ENCODE data around the gene DGKA.
A peak's percentile ranks its signal among the peaks of the same experiment; 100 is the strongest.

Gene DGKA

DNA sequence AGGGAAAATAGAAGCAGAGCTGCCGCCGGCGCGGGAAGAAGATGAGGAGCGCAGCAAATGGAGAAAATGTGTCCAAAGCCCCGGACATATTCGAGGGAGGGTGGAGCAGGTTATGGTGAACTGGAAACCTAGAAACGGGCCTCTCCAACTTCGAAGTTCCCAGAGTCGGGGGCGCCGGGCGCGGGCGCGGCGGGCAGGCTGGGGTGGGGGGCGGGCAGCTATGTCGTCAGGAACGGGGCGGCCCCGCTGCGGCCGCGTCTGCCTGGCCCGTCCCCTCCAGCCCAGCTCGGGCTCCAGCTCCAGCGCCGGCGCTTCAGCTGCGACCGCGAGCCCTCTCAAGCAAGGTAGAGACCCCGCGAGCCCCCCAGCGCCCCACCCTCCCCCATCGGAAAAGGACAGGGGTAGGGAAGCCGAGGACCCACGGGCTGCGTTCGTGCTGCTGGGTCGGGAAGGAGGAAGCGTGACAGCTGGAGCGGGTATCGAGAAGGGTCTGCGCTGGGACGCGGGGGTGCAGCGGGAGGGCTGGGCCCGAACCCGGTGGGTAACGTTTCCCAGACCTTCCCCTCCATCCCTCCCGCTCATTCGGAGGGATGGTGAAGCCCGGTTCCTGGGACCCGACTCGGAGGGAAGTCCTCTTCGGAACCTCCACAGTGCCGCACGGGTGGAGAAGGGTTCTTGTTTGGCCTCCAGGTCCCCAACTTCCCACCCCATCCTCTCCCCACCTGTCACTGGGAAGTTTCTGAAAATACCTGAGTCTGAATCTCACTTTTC is 1.0 kb downstream of the DGKA start:
- DNase-seq (ENCODE audit: low spot score), result peak; percentile 7

DNA sequence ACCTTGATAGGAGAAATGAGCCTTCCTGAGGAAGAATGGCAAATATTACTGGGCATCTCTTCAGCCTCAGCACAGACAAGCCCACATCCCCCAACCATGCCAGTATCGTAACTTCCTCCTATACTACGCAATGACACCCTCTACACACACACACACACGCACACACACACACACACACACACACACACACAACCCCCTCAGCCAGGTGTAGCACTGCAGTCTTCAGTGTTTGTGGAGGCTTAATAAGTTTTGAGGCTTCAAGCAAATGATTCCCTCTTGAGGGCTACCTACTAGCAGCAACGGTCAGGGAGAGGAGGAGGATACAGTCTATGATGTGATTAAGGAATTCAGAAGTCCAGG is 1.6 kb downstream of the DGKA start:
- DNase-seq (ENCODE audit: low spot score), result peak; percentile 10

DNA sequence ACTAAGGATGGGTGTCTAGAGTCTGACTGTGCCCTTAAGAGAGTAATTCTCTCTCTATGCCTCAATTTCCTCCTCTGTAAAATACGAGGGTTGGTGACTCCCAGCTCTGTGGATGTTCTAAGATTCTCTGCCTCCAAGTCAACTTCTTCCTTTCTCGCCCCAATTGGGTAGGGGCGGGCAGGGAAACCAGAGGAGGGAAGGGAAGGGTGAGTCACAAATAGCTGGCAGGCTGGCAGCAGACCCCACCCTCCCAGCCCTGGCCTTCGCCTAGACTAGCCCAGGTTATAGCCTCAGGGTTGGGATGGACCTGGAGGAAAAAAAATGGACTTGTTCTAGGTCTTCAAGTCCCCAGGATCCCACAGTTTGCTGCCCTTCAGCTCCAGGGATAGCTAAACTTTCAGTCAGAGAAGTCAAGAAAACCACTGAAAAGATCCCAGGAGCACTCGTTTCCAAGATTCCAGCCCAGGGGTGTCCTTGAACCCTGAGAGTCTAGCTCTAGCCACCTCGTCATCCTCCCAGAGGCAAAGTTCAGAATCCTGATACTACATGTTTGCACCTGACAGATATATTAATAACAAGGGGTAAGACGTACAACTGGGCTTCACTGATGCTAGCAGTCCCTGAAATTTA is 2.3 kb downstream of the DGKA start:
- DNase-seq (ENCODE audit: low spot score), result no peak

DNA sequence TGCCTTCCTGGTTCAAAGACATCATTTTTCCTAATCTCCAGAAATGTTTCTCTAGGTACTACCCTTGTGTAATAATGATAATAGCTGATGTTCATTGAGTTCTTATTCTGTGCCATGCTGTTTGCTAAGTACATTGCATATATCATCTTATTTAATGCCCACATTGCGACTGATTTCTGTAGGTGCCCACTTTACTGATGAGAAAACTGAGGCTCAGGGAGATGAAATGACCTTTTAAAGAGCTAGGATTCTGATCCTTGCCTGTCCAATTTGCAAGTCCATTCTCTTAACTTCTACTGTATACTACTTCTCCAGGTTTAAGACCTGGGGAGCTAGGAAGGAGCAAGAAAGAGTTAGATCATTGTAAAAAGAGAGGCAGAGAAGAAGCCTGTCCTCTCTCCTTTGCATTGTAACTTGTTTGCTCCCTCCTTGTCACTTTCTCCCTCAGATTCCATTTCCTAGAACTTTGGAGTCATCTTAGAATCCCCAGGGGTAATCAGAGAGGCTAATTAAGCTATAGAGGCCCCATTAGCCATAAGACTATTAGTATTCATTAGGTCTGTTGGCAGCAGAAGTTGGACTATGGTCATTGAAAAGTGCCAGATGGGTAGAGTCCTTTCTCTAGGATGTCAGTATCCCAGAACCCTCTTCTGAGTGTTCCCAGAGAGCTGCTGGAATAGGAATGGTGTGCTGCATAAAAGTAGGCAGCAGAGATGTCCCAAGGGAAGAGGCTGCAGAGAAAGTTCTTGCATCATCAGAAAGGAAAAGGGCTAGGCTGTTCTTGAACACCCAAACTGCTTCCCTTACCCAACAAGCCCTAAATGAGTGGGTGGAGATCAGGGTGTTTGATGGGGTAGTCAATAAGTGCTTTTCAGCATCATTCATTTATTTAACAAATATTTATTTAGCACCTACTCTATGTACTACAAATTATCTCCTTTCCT is 3.1 kb downstream of the DGKA start:
- no peak for DNase-seq (ENCODE audit: low spot score)

DNA sequence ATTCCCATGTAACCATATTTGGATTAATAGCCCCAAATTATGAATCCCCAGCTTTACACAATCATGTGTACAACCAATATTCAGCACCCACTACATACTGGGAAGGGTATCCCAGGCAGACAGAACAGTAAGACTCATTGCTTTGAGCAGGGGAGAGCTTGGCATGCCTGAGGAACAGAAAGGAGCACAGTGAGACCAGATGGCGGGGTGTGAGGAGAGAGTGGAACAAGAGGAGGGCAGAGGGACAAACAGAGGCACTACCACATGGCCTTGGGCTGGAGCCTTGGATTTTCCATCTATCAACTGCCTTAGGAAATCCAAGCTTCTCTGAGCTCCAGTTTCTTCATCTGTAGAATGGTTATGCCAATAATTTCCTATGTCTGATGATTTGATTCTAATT is 3.8 kb downstream of the DGKA start:
- no peak for DNase-seq (ENCODE audit: low spot score)

DNA sequence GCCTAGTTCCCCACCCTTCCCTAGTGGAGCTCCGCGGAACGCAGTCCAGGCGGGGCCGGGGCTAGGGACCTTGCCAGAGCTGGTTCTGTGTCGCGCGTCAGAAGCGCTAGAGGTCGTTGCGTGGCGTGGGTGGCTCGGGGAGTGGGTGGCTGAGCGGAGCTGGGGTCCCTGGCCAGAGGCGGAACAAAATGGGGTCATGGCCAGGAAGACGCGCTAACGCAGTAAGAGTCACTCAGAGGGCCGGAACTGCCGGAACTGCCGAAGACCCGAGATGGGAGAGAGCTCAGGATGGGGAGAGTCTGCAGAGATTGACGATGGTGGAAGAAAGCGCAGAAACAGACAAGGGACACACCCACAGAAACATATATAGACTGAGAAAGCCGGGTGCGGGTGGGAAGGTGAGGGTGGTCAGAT is 4.8 kb downstream of the DGKA start:
- no peak for DNase-seq (ENCODE audit: low spot score)

DNA sequence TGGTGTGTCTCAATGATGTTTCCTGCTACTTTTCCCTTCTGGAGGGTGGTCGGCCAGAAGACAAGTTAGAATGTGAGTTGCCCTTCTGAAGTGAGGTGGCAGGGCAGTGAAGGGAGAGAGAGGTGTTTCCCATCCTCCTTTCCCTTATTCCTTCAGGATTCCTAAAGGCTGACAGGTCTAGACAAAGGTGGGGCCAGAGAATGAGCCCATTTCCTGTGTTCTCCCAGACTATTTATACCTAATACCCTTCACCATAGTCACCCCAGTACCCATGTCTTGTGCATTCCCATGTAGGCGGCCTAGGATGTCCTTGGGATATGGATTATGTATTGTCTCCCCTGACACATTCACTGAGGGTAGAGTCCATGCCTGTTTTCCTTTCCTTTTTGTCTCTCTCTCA is 7.0 kb downstream of the DGKA start:
- no peak for DNase-seq (ENCODE audit: low spot score)

DNA sequence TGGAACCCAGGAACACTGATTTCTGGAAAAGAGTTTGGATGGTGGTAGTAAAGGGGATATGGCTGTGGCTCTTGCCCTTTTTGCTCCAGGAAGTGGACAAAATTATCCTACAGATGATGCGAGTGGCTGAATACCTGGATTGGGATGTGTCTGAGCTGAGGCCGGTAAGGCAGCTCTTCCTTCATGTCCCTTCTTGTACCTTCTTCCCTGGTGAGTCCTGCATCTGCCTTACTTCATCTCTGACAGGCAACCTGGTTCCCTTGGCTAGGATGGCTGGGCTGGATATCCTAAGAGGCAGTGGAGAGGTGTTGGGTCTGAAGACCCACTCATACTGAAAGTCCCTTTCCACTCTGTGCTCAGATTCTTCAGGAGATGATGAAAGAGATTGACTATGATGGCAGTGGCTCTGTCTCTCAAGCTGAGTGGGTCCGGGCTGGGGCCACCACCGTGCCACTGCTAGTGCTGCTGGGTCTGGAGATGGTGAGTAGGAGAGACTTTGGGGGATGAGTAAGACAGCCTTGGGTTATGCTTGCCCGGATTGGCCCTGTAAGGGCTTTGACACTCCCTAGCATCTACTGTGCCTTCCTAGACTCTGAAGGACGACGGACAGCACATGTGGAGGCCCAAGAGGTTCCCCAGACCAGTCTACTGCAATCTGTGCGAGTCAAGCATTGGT is 8.0 kb downstream of the DGKA start:
- DNase-seq (ENCODE audit: low spot score), result no peak

DNA sequence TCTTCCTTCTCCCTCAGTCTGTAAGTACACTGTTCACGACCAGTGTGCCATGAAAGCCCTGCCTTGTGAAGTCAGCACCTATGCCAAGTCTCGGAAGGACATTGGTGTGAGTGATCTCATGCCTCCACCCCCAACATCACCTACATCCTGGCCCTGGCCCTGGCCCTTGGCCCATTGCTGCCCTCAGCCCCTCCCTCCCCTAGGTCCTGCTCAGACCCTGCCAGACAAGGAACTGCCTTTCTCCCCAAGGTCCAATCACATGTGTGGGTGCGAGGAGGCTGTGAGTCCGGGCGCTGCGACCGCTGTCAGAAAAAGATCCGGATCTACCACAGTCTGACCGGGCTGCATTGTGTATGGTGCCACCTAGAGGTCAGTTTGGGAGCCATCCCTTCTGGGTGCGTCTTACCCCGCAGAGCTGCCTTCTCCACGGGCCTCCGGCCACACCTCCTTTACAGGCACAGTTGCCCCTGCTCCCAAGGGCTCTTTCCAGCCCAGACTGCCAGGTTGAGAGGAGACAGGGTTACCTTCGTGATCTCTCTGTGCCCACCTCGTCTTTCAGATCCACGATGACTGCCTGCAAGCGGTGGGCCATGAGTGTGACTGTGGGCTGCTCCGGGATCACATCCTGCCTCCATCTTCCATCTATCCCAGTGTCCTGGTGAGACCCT is 9.2 kb downstream of the DGKA start:
- peak; percentile 88 for DNase-seq (ENCODE audit: low spot score)

DNA sequence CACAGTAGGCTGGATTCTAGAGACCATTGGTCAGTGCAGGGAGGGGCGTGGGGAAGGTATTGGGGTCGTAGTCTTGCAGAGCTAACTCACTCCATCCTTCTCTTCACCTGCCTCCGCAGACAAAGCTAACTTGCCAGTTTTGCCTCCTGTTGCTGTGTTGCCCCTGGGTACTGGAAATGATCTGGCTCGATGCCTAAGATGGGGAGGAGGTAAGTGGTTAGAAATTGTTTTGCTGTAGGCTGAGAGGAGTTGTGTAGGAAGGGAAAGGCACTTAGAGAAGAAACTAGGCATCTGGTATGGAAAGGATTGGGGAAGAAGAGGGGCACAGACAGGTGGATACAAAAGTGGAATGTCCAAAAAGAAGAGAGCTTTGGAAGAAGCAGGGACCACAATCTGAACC is 11.1 kb downstream of the DGKA start:
- no peak for DNase-seq (ENCODE audit: low spot score)

DNA sequence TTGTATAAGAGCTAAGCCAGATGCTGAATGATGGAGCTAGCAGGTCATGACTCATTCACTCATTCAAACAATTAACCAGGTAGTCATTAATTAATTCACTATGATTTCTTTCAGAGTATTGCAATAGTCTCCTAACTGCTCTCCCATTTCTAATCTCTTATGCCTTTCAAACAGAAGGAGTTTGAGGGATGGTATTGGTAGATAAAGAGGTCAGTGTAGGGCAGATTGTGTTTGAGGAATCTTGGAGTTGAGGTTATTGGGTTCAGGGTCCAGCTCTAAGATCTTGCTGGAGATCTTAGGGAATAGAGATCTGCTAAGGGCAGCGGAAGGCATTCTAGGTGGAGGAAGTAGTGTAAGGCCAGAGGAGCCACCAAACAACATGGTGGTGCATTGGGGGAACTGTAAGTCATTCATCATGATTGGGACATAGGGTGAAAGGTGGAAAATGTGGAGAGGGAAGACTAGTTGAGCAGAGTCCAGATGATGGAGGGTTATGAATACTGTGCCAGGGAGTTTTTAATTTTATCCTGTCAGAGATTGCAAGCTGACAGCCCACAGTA is 11.7 kb downstream of the DGKA start:
- DNase-seq (ENCODE audit: low spot score), result no peak

DNA sequence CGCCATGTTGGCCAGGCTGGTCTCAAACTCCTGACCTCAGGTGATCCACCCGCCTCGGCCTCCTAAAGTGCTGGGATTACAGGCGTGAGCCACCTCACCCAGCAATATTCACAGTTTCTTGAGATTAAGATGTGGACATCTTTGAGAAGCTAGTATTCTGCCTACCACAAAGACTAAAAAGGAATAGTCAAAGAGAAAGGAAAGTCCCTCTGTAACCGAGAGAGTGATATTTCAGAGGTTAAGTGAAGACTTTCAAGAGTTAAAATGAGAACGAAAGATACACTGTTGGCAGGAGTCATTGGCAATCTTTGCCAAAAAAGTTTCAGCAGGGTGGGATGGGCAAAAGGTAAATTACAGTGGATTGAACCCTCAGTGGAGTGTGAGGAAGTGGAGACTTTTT is 15.6 kb downstream of the DGKA start:
- no peak for DNase-seq (ENCODE audit: low spot score)

DNA sequence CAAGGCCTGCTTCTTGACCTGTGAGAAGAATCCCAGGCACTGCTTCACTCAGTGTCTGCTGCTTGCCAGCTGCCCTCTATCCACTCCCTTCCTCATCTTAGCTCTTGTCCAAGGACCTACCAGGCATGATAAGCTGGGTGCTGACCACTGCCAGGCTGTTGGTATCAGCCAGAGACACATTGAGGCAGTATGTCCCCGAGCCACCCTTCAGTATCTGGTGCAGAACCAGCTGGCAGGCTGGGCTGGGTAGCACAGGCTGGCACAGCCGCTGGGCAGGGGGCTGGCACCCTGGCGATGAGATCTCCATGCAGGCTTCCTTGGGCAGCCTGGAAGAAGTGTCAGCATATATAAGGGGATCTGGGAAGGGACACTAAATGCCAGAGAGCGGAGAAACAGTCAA is 24.4 kb downstream of the DGKA start:
- no peak for DNase-seq (ENCODE audit: low spot score)

DNA sequence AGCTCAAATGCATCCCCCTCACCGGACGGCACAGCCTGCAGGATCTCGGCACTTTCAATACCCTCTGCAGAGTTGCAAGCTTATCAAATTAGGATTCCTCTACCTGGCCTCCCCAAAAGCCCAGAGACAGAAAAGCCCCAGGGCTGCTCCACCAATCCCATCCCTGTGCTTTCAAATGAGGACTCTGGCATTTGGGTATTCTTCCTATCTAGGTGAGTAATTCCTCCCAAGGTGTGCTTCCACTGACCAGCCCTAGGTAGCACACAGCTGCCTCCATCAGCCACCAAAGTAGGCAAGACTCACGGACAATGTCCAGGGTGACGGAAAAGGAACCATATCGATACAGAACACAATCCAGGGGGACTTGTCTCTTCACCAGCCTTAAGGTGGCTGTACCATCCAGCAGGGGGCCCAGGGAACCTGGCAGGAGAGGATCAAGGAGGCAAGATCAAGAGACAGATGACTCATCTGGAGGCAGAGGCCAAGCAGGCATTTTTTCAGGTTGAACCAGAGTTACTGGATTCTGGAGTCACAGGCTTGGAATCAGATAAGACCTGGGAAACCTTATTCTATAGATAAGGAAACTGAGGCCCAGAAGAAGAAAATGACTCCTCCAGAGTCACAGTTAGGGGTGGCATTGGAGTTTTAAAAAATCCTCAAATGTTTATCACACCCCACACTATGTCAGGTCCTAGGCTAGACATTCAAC is 25.0 kb downstream of the DGKA start:
- no peak for DNase-seq (ENCODE audit: low spot score)

DNA sequence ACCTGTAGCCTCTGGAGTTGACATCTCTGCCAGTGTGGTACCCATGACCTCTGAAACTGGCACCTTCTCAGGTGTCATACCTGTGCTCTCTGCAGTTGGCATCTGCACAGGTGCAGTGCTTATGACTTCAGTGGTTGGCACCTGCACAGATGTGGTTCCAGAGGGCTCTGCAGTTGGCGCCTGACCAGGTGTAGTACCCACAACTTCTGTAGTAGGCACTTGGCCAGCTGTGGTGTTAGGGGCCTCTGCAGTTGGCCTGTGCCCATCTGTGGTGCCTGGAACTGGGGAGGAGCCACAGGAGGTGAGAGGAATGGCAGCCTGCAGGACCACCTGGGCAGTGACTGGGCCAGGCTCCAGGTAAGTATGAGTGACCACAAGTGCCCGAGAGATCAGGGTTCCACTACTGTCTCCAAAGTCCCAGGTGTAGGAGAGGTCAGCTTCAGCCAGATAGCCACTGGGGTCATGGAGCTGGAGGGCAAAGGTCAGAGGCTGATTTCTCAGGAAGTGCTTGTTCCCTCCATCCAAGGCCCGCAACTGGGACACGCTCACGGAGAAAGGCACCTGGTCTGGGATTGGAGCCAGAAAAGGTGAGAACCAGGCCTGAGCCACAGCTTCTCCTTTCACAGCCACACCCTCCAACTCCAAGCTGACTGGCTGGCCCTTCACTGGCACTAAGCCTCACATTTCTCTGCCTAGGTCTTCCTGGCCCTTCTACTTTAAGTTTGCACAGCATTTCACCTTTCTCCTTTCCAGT is 26.3 kb downstream of the DGKA start:
- no peak for DNase-seq (ENCODE audit: low spot score)

DNA sequence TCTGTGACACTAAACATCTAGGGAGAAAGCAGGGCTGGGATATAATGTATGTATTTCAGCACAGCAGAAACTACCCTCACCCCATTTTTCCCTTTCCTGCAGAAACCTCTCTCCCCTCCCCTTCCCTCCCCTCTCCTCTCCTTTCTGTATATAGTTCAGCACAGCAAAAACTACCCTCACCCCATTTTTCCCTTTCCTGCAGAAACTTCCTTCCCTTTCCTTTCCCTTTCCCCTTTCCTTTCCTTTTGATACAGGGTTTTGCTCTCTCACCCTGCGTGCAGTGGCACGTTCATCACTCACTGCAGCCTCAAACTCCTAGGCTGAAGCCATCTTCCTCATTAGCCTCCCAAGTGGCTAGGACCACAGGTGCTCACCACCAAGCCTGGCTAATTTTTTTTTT is 32.8 kb downstream of the DGKA start:
- no peak for DNase-seq (ENCODE audit: low spot score)

DNA sequence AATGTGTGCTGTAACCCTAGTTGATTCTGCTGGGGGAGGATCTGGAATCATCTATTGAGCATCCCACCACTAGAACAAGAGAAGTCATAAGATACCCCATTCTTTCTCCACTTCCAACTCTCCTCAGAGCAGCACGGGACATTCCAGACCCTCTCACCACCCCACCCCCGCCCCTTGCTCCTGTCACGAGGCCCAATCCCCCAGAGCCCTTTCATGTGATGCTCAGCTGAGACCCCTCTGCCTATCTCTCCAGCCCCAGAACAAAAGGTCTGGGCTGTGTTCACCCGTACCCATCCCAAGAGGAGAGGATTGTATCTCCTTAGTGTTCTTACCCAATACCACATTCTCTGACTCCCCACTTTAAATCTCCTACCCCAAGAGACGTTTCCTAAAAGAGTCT is 34.3 kb downstream of the DGKA start:
- DNase-seq (ENCODE audit: low spot score), result no peak

DNA sequence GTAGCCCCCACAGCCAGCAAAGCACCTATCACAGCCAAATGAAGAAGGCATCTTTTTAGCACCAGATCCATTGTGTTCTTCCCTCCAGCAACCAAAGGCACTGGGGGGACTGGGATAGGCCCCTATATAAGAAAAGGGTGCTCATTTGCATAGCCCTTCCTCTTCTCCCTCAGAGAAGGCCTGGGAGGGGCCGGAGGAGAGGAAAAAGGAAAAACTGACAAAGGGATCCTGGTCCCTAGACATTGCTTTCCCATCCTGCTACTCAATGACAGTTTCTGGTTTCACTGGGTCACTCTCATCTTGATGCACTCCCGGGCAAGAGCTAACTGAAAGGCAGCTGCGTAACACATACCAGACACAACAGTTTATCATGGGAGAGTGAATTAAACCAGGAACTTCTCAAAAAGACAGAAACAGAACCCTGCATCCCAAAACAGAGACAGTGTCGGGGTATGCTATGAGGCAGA is 35.0 kb downstream of the DGKA start, which contains the start of gene PMEL:
TSS of gene PMEL (minus strand) at position 102 of the 467 bp plus-strand sequence. CDS start at position 71, 31 bp downstream.
- DNase-seq (ENCODE audit: low spot score), result no peak

DNA sequence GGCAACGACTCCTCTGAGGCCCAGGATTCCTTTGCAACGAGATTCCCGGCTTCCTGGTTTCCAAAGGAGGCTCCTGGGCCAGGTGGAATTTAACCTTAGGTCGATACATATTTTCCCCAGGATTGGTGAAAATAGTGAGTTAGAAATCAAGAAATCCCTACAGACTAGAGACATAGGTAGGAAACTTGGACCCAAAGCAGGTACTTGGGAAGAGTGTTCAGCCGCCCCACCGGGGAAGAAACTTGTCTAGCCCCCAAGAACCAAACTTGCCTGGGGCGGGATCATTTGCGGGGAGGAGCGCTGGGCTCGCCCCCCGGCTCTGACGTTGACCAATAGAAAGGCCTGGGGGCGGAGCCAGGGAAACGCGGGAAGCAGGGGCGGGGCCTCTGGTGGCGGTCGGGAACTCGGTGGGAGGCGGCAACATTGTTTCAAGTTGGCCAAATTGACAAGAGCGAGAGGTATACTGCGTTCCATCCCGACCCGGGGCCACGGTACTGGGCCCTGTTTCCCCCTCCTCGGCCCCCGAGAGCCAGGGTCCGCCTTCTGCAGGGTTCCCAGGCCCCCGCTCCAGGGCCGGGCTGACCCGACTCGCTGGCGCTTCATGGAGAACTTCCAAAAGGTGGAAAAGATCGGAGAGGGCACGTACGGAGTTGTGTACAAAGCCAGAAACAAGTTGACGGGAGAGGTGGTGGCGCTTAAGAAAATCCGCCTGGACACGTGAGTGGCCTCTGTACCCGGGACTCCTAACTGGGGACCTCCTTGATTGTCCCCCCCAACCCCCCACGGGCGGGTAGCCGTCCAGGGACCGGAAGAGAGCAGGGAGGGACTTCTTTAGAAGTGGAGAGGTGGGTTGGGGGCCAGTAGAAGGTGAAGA is 35.7 kb downstream of the DGKA start, which contains the start of gene CDK2:
TSS of gene CDK2 (plus strand) at position 423 of the 874 bp plus-strand sequence. CDS start at position 602, 179 bp downstream.
- peak; percentile 75 for DNase-seq (ENCODE audit: low spot score)
